Heart left ventricle (tissue), 16 donors: Measurements from ENCODE around the gene WDFY3. TPM values are rescaled to one million over a fixed set of nuclear protein-coding genes. Genes with fewer than 3 reads are reported as not detected.

Experiments
- ATAC-seq, 4 donors: fragments of 200-7000 bp; cut with Tn5 transposase; one replicate each; pipeline ENCODE4 v1.9.1; 2020 to 2022; ENCODE audit warnings: moderate library complexity in 4 of 4, mild to moderate bottlenecking in 3 of 4, moderate number of reproducible peaks in 1 of 4
- DNase-seq, 5 donors: peaks; one replicate each; pipeline ENCODE4 v3.0.0-alpha.2; 2020
- H3K27ac ChIP-seq, 12 donors: fragments of 200-600 bp; sonication (generic) in 4 of 12; one replicate each; pipeline versions ENCODE4 v1.5.0 to v1.8.0; 2016 to 2022; ENCODE audit warnings: mild to moderate bottlenecking in 2 of 12
- H3K27me3 ChIP-seq, 9 donors: fragments of 200-600 bp; sonication (generic) in 2 of 9; one replicate each; pipeline versions ENCODE4 v1.5.1 to v1.8.0; 2016 to 2022; ENCODE audit warnings: mild to moderate bottlenecking in 3 of 9
- H3K36me3 ChIP-seq, 9 donors: fragments of 200-600 bp; sonication (generic) in 2 of 9; one replicate each; pipeline versions ENCODE4 v1.5.0 to v1.8.0; 2018 to 2022; ENCODE audit warnings: mild to moderate bottlenecking in 2 of 9
- H3K4me1 ChIP-seq, 12 donors: fragments of 200-600 bp; sonication (generic) in 4 of 12; one replicate each; pipeline versions ENCODE4 v1.5.0 to v1.8.0; 2016 to 2022; ENCODE audit warnings: mild to moderate bottlenecking in 3 of 12
- H3K4me3 ChIP-seq, 12 donors: fragments of 200-600 bp; sonication (generic) in 4 of 12; one replicate each; pipeline versions ENCODE4 v1.5.0 to v1.8.0; 2017 to 2022; ENCODE audit warnings: mild to moderate bottlenecking in 9 of 12, moderate library complexity in 4 of 12
- H3K9me3 ChIP-seq, 12 donors: fragments of 200-600 bp; sonication (generic) in 4 of 12; one replicate each; pipeline versions ENCODE4 v1.5.0 to v1.8.0; 2016 to 2022; ENCODE audit warnings: mild to moderate bottlenecking in 1 of 12
- POLR2A ChIP-seq, 2 donors: fragments of 450-650 bp; IDR thresholded peaks; one replicate each; pipeline ENCODE4 v1.6.1; 2017; ENCODE audit warnings: antibody characterized with exemption in 2 of 2, mild to moderate bottlenecking in 2 of 2, moderate library complexity in 2 of 2
- WGBS, 4 donors: extraction: QIAGEN DNeasy Blood & Tissue Kit in 2 of 4; methylation state at CpG; one replicate each; pipeline versions ENCODE4 v1.1.5 to v1.1.7; 2013 to 2018; 5-methylcytosine and 5-hydroxymethylcytosine counted together
- intact Hi-C, 10 donors: fragments of 100-400 bp; cut with DNase I; formaldehyde crosslinking; loops; one replicate each; pipeline versions ENCODE4 v1.11.1 to v1.14.2; 2022
- polyA plus RNA-seq, 2 donors: library from polyadenylated mRNA; stranded (reverse); fragments of 200-250 nt; gene quantifications; one replicate each; pipeline ENCODE4 v1.2.3, GENCODE V29; 2013
- total RNA-seq, 9 donors: library from RNA; depleted of rRNA in 2 of 9; stranded (reverse); fragments of >200 nt in 2 of 9; fragmentation: NEBNext Ultra II Directional in 3 of 9; extraction: Animal tissue kit (Norgen Biotek cat#: 25700) in 3 of 9; gene quantifications; one replicate each; pipeline versions ENCODE4 v1.1.0 to v1.2.4, GENCODE V29; 2016 to 2023
- TF ChIP-seq, protein P1 (sequence below), 12 donors: fragments of 200-600 bp; sonication (generic) in 4 of 12; IDR thresholded peaks; one replicate each; pipeline versions ENCODE4 v1.5.0 to v1.8.0; 2018 to 2022; ENCODE audit warnings: antibody characterized with exemption in 12 of 12, mild to moderate bottlenecking in 5 of 12
- donor health status: ischemic (EF 13 %, LVEDD 7.1; RV severe dilation, severe dysfunction).
- donor health status: healthy with polysubstance abuse.
- donor health status: DM: no; HTN: yes; CAD: no.
- donor health status: DM: no; HTN: no; CAD: no.
- donor health status: ischemic (EF 25% LVEDD 6.9; RV normal size, moderate dysfunction).
- donor health status: ischemic (EF 25% LVEDD 5.7; RV mildly dilated, moderate dysfunction).
- donor health status: healthy.
- donor health status: DM: yes; HTN: yes; CAD: no.
- donor health status: ischemic (EF 35%, LVEDD 5.7; RV mildly dilated, moderate dysfunction).
- donor health status: nonischemic (EF 11% LVEDD 7.7; RV severe dilation, severe dysfunction).
- donor health status: DM: yes; HTN: yes; CAD: no.
- donor health status: PGD.
- donor health status: ischemic (EF 29% LVEDD 5.4; RV normal size, mild dysfunction).
- donor health status: nonischemic (EF 23%, LVEDD 6.1; RV moderate dilation, normal function).

Gene WDFY3
- total and polyA plus RNA-seq, 11 donors, result 5.0 to 103 (median 40.4) TPM

DNA sequence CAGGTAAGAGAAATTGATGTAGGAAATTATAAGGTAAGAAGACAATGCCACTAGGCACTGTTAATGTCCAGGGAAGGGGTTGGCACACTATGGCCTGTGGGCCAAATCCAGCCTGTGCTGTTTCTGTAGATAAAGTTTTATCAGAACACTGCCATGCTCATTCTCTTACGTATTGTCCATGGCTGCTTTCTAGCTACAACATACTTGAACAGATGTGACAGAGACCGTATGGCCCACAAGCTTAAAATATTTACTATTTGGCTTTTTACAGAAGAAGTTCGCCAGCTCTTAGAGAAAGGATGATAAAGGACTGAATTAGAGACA is 215.6 kb downstream of the WDFY3 start:
- DNase-seq, result no peak
- Histone ChIP-seq H3K27me3 (no peaks in the 10 kb centered on the region), H3K36me3 (peaks cover 0 to 100% (median 88%) of the 10 kb centered on the region in 9 donors), H3K27ac (no peak overlapping the region), H3K4me3 (no peak overlapping the region), H3K9me3 (no peaks in the 10 kb centered on the region), H3K4me1 (peaks cover 0 to 28% (median 0%) of the 10 kb centered on the region in 12 donors)
- WGBS, 4 donors, result 69 to 81% (median 72%) methylated on average over 3 of the region's 3 CpGs
- no peak for TF ChIP-seq POLR2A (IDR thresholded peaks at IDR 0.05)
- TF ChIP-seq, protein P1, sequence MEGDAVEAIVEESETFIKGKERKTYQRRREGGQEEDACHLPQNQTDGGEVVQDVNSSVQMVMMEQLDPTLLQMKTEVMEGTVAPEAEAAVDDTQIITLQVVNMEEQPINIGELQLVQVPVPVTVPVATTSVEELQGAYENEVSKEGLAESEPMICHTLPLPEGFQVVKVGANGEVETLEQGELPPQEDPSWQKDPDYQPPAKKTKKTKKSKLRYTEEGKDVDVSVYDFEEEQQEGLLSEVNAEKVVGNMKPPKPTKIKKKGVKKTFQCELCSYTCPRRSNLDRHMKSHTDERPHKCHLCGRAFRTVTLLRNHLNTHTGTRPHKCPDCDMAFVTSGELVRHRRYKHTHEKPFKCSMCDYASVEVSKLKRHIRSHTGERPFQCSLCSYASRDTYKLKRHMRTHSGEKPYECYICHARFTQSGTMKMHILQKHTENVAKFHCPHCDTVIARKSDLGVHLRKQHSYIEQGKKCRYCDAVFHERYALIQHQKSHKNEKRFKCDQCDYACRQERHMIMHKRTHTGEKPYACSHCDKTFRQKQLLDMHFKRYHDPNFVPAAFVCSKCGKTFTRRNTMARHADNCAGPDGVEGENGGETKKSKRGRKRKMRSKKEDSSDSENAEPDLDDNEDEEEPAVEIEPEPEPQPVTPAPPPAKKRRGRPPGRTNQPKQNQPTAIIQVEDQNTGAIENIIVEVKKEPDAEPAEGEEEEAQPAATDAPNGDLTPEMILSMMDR (IDR thresholded peaks at IDR 0.05), result no peak
- intact Hi-C loops, result loop anchor here (1.0 to 10.0 kb wide), 5 partner anchors 54 to 221 kb away; no protein-coding TSS in a partner anchor
- ATAC-seq, result peak in 2 of 4 donors; percentile 18 to 37

DNA sequence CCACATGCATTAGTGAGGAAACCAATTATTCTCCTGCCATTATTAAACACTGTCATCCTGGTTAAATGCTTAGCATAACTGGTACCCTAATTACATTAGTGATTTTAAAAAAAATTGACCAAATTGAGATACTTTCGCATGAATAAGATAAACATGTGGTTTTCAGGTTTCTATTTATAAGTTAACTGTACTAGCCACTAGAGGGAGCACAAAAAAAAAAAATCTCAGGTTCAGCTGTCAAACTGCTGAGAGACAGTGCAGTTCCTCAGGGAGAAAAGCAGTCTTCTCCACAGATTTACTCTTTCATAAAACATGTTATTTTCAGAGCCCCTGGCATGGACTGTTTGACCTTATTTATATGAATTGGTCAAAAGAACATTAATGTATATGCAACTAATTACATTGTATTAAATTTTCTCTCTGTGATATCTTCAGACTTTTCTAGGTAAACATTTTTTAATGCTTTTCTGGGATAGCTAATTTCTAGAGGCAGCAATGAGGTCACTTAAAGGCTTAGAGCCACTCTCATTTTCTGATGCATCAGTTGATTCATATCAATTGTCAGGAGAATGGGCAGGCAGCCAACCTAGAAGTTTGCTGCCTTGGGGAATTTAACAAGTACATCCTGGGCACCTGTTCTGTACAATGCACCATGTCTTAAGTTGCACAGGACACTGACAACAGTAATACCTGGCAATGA is 216.1 kb downstream of the WDFY3 start:
- no peak for TF ChIP-seq POLR2A (IDR thresholded peaks at IDR 0.05)
- TF ChIP-seq, protein P1 (IDR thresholded peaks at IDR 0.05), result peak; percentile 55 to 83 (median 70)
- H3K4me1 ChIP-seq, result peaks cover 0 to 28% (median 0%) of the 10 kb centered on the region in 12 donors
- H3K36me3 ChIP-seq, result peaks cover 0 to 100% (median 88%) of the 10 kb centered on the region in 9 donors
- H3K9me3 ChIP-seq, result no peaks in the 10 kb centered on the region
- H3K27me3 ChIP-seq, result no peaks in the 10 kb centered on the region
- no peak overlapping the region for H3K27ac ChIP-seq
- WGBS, 4 donors, result 1 to 13% (median 4%) methylated on average over 1 of the region's 1 CpG
- DNase-seq (no peak), ATAC-seq (peak in 3 of 4 donors; percentile 59 to 67 (median 62))
- intact Hi-C loops, result loop anchor here (1.0 to 10.0 kb wide), 5 partner anchors 54 to 222 kb away; no protein-coding TSS in a partner anchor
- no peak overlapping the region for H3K4me3 ChIP-seq

DNA sequence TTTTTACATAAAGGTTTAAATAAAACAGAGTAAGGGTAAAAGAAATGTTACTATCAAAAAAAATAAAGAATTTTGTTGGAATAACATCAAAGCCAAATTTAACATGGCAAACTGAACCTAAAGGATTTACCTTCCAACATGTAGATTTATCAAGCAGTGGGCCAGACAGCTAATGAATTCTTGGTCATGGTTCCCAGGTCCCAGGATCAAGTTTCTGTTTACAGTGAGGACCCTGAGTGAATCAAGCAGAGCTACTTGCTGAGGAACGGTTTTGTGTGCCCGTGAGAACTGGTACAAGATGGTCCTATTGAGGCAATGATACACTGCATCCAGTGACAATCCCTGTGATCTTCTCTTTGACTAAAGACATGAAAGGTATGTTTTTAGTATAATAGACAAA is 226.4 kb downstream of the WDFY3 start:
- Histone ChIP-seq H3K4me3 (no peak overlapping the region), H3K27me3 (no peaks in the 10 kb centered on the region), H3K9me3 (no peaks in the 10 kb centered on the region), H3K4me1 (no peaks in the 10 kb centered on the region), H3K27ac (no peak overlapping the region), H3K36me3 (peaks cover 0 to 97% (median 91%) of the 10 kb centered on the region in 9 donors)
- no peak for TF ChIP-seq POLR2A (IDR thresholded peaks at IDR 0.05)
- TF ChIP-seq, protein P1 (IDR thresholded peaks at IDR 0.05), result no peak
- intact Hi-C loops, result loop anchor here in 1 of 10 donors (10.0 kb wide), 1 partner anchor 55 kb away; no protein-coding TSS in a partner anchor
- WGBS, 4 donors, result 92 to 98% (median 98%) methylated on average over 2 of the region's 2 CpGs
- DNase-seq (no peak), ATAC-seq (no peak)

DNA sequence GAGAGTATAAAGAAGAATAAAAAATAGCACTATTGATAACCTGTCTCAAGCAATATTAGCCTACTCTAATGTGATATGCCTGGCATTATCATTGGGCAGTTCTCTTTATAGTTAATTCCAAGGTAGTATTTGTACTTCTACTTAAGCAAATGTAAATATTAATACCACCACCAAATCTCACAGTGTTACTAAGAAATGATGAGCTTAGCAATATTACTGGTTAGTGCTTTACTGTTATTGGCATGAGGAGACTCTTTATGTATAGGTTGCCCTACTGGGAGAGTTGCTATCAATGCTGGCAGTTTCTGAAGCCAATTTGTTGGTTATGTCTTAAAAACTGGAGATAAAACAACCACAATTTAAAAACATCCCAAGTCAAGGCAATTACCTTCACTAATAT is 227.9 kb downstream of the WDFY3 start:
- Histone ChIP-seq H3K27me3 (no peaks in the 10 kb centered on the region), H3K36me3 (peaks cover 0 to 100% (median 97%) of the 10 kb centered on the region in 9 donors), H3K27ac (no peak overlapping the region), H3K9me3 (no peaks in the 10 kb centered on the region), H3K4me1 (no peaks in the 10 kb centered on the region), H3K4me3 (no peak overlapping the region)
- TF ChIP-seq, protein P1 (IDR thresholded peaks at IDR 0.05), result no peak
- no peak for TF ChIP-seq POLR2A (IDR thresholded peaks at IDR 0.05)
- ATAC-seq (no peak), DNase-seq (no peak)
- intact Hi-C loops, result no loop called here
